Measurements from ENCODE around the gene ATG101. TPM values are rescaled to one million over a fixed set of nuclear protein-coding genes. Genes with fewer than 3 reads are reported as not detected.
A peak's percentile ranks its signal among the peaks of the same experiment; 100 is the strongest.

ATG101 gene
- total and polyA plus RNA-seq, 9 of the 15 experiments (the other 6 are each of a cell fraction or from before 2014, with no cell fraction given) = 2.9 to 52.4 (median 29.7) TPM

DNA sequence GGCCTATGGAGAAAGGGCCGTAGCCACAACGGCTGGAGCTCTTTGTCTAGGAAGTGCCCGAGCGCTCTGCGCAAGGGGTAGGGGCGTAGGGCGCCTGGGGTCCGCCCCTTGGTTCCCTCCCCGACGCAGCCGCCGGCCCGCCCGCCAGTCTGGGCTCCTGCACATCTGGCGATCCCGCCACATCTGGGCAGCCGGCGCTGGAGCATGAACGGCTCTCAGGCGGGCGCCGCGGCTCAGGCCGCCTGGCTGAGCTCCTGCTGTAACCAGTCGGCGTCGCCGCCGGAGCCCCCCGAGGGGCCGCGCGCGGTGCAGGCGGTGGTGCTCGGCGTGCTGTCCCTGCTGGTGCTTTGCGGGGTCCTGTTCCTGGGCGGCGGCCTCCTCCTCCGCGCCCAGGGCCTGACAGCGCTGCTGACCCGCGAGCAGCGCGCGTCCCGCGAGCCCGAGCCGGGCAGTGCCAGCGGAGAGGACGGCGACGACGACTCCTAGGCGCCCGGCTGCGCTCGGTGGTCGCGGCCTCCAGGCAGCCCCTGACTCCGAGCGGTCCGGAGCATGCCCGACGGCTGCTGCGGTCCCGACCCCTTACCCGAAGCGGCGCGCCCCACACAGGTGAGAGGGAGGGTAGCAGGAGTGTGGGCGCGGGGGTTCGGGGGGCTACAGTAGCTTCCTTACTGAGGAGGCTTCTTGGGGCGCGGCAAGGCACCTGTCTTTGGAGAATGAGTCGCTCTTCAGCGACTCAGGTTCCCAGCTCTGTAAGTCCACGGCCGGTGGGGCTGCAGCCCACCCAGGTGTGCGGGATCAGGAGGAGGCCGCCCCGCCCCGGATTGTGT lies 10.0 kb downstream of the ATG101 start, which contains the start of gene SMIM41:
SMIM41 (plus strand) TSS at position 129 of the 827 bp plus-strand sequence; CDS start at position 205, 76 bp downstream.
- in situ Hi-C loops (cut with MboI) (loop anchor here (5.0 kb wide), 1 partner anchor 52 kb away; no protein-coding TSS in a partner anchor), intact Hi-C loops (cut with micrococcal nuclease) (loop anchor here (5.0 kb wide), 1 partner anchor 43 kb away; no protein-coding TSS in a partner anchor)
- Histone ChIP-seq H3K27ac (ENCODE audit: extremely low read depth, low read depth, low read length) (no peak within 1 kb of the TSS), H3K9me3 (replicated peaks; ENCODE audit: control insufficient read depth, insufficient read depth, low read depth, low read length) (no peaks in the 10 kb centered on the region), H3K79me2 (ENCODE audit: control insufficient read depth, insufficient read depth, low read length) (no peaks in the 10 kb centered on the region; the same call in 2 of the 3 replicates), H3K4me3 (no peak within 1 kb of the TSS), H4K20me1 (replicated peaks; ENCODE audit: control insufficient read depth, insufficient read depth, low read length) (peaks cover 22% of the 10 kb centered on the region), H3K27me3 (ENCODE audit: control insufficient read depth in 2 of 2, insufficient read depth in 2 of 2, low read length in 2 of 2) (peaks cover 0 to 4% of the 10 kb centered on the region in 2 experiments; a peak in 1 of 5 replicates), H3K9ac (ENCODE audit: insufficient read depth in 1 of 2, low read depth in 2 of 2, low read length in 2 of 2) (no peak within 1 kb of the TSS; a peak in 1 of 4 replicates), H3K4me2 (ENCODE audit: insufficient read depth, low read length) (no peak within 1 kb of the TSS), H2AFZ (ENCODE audit: low read depth, low read length) (no peak within 1 kb of the TSS), H3K36me3 (ENCODE audit: control insufficient read depth, insufficient read depth, low read length) (peaks cover 36% of the 10 kb centered on the region; the same call in 2 of the 3 replicates), H3K9me1 (ENCODE audit: control insufficient read depth, insufficient read depth, low read length) (no peaks in the 10 kb centered on the region), H3K4me1 (replicated peaks in 1 of 2; ENCODE audit: control insufficient read depth in 2 of 2, insufficient read depth in 2 of 2, low read length in 2 of 2) (peaks cover 0 to 10% of the 10 kb centered on the region in 2 experiments; a peak in 1 of 5 replicates)
- 96% methylated on average over 25 of the region's 87 CpGs for WGBS (ENCODE audit: insufficient coverage, low coverage, missing lambda C conversion rate)
- DNase-seq (ENCODE audit: extremely low read depth in 1 of 4, low spot score in 3 of 4) = peak in 1 of 4 experiments; percentile 35
- no peak for FAIRE-seq
- BruUV-seq (replicated peaks) = no TSS peak
- TF ChIP-seq POLR2G (IDR thresholded peaks at IDR 0.05; ENCODE audit: low read depth, low read length) = peak; percentile 46; the same call in 1 of the 2 replicates
- TF ChIP-seq, protein P1, sequence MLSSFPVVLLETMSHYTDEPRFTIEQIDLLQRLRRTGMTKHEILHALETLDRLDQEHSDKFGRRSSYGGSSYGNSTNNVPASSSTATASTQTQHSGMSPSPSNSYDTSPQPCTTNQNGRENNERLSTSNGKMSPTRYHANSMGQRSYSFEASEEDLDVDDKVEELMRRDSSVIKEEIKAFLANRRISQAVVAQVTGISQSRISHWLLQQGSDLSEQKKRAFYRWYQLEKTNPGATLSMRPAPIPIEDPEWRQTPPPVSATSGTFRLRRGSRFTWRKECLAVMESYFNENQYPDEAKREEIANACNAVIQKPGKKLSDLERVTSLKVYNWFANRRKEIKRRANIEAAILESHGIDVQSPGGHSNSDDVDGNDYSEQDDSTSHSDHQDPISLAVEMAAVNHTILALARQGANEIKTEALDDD (IDR thresholded peaks at IDR 0.05) = no peak
- TF ChIP-seq SIN3A (IDR thresholded peaks at IDR 0.05; ENCODE audit: borderline replicate concordance in 2 of 2, control insufficient read depth in 1 of 2, low read depth in 2 of 2, low read length in 2 of 2) = no peak
- TF ChIP-seq, protein P2, sequence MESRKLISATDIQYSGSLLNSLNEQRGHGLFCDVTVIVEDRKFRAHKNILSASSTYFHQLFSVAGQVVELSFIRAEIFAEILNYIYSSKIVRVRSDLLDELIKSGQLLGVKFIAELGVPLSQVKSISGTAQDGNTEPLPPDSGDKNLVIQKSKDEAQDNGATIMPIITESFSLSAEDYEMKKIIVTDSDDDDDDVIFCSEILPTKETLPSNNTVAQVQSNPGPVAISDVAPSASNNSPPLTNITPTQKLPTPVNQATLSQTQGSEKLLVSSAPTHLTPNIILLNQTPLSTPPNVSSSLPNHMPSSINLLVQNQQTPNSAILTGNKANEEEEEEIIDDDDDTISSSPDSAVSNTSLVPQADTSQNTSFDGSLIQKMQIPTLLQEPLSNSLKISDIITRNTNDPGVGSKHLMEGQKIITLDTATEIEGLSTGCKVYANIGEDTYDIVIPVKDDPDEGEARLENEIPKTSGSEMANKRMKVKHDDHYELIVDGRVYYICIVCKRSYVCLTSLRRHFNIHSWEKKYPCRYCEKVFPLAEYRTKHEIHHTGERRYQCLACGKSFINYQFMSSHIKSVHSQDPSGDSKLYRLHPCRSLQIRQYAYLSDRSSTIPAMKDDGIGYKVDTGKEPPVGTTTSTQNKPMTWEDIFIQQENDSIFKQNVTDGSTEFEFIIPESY (CRISPR knock-in tag; IDR thresholded peaks at IDR 0.05) = peak; percentile 88
- POLR2A ChIA-PET = interaction anchor here (0.5 to 2.8 kb wide), 4 partner anchors 9 to 892 kb away, joined by 3 to 18 read pairs (median 3); partner anchors contain the start of gene ATG101
- no peak for ATAC-seq
- CTCF ChIA-PET (ENCODE audit: low intra/inter-chr PET ratio) = interaction anchor here (8.1 kb wide), 1 partner anchor 54 kb away, joined by 242 read pairs; no protein-coding TSS in a partner anchor

All from K562 (cell line).